SH-SY5Y (cell line): Measurements from ENCODE around the gene CAMTA1.

Experiments
- GATA2 ChIP-seq: IDR thresholded peaks from 2 replicates; pipeline ENCODE4 v1.6.1; 2011; ENCODE audit warnings: mild to moderate bottlenecking, low read depth, low read length
- GATA3 ChIP-seq: IDR thresholded peaks from 2 replicates; pipeline ENCODE4 v1.6.1; 2011; ENCODE audit warnings: low read depth, mild to moderate bottlenecking, low read length, moderate library complexity

GRCh38 chr1:7266561-7266960 is 481.3 kb downstream of the CAMTA1 start:
- TF ChIP-seq GATA2 (no peak), GATA3 (no peak)
